H9 (cell line): Measurements from ENCODE around the gene GAP43. TPM values are rescaled to one million over a fixed set of nuclear protein-coding genes. Genes with fewer than 3 reads are reported as not detected.

ENCODE experiments used
- DNase-seq: peaks from one replicate; pipeline ENCODE4 v3.0.0-alpha.2; 2017
- H2AFZ ChIP-seq: one replicate; pipeline ENCODE4 v1.6.1; 2013; ENCODE audit warnings: mild to moderate bottlenecking, low read length, control low read depth, moderate library complexity
- H2AK5ac ChIP-seq: 2 replicates; pipeline ENCODE4 v1.6.1; 2013; ENCODE audit warnings: low read length, control low read depth, mixed read lengths; ENCODE audit not compliant: insufficient read length
- H2BK120ac ChIP-seq: one replicate; pipeline ENCODE4 v1.6.1; 2013; ENCODE audit warnings: low read depth, mild to moderate bottlenecking, low read length, control low read depth, inconsistent platforms; ENCODE audit not compliant: poor library complexity, severe bottlenecking
- H2BK12ac ChIP-seq: 2 replicates; pipeline ENCODE4 v1.6.1; 2013; ENCODE audit warnings: low read length, control low read depth, mixed read lengths, low read depth; ENCODE audit not compliant: insufficient read length
- H2BK15ac ChIP-seq: 2 replicates; pipeline ENCODE4 v1.6.1; 2013; ENCODE audit warnings: low read depth, low read length, control low read depth
- H2BK20ac ChIP-seq: one replicate; pipeline ENCODE4 v1.6.1; 2013; ENCODE audit warnings: low read depth, mild to moderate bottlenecking, low read length, control low read depth, inconsistent platforms; ENCODE audit not compliant: poor library complexity, severe bottlenecking
- H2BK5ac ChIP-seq: 2 replicates; pipeline ENCODE4 v1.6.1; 2013; ENCODE audit warnings: low read length, control low read depth, mixed read lengths; ENCODE audit not compliant: insufficient read length
- H3K14ac ChIP-seq: 2 replicates; pipeline ENCODE4 v1.6.1; 2013; ENCODE audit warnings: low read length, control low read depth; ENCODE audit not compliant: insufficient read depth
- H3K18ac ChIP-seq: 2 replicates; pipeline ENCODE4 v1.6.1; 2013; ENCODE audit warnings: low read depth, mild to moderate bottlenecking, mixed read lengths, low read length, control low read depth; ENCODE audit not compliant: insufficient read length
- H3K23ac ChIP-seq: 2 replicates; pipeline ENCODE4 v1.6.1; 2013; ENCODE audit warnings: low read length, control low read depth, mixed read lengths, low read depth; ENCODE audit not compliant: insufficient read length
- H3K23me2 ChIP-seq: 2 replicates; pipeline ENCODE4 v1.6.1; 2013; ENCODE audit warnings: low read depth, mild to moderate bottlenecking, mixed read lengths, low read length, control low read depth; ENCODE audit not compliant: insufficient read length, poor library complexity, severe bottlenecking
- H3K27ac ChIP-seq: 2 replicates; pipeline ENCODE4 v1.5.1; 2013; ENCODE audit warnings: low read length, control low read depth, mixed read lengths, low read depth; ENCODE audit not compliant: insufficient read length
- H3K27me3 ChIP-seq: 2 replicates; pipeline ENCODE4 v1.6.1; 2013; ENCODE audit warnings: low read length, control low read depth, inconsistent platforms; ENCODE audit not compliant: insufficient read depth
- H3K4ac ChIP-seq: 2 replicates; pipeline ENCODE4 v1.6.1; 2013; ENCODE audit warnings: low read depth, mild to moderate bottlenecking, control low read depth, inconsistent platforms, low read length, moderate library complexity
- H3K4me1 ChIP-seq: 2 replicates; pipeline ENCODE4 v1.6.1; 2013; ENCODE audit warnings: low read length, control low read depth, inconsistent platforms; ENCODE audit not compliant: insufficient read depth
- H3K4me2 ChIP-seq: 2 replicates; pipeline ENCODE4 v1.6.1; 2013; ENCODE audit warnings: low read length, control low read depth, mixed read lengths; ENCODE audit not compliant: insufficient read length, insufficient read depth
- H3K56ac ChIP-seq: 2 replicates; pipeline ENCODE4 v1.6.1; 2013; ENCODE audit warnings: low read depth, mild to moderate bottlenecking, mixed read lengths, low read length, control low read depth; ENCODE audit not compliant: insufficient read length
- H3K79me1 ChIP-seq: 2 replicates; pipeline ENCODE4 v1.6.1; 2013; ENCODE audit warnings: low read depth, mild to moderate bottlenecking, moderate library complexity, low read length, control low read depth, inconsistent platforms; ENCODE audit not compliant: insufficient read depth, poor library complexity, severe bottlenecking
- H3K79me2 ChIP-seq: 2 replicates; pipeline ENCODE4 v1.6.1; 2013; ENCODE audit warnings: low read length, control low read depth, inconsistent platforms; ENCODE audit not compliant: insufficient read depth
- H3K9ac ChIP-seq: 2 replicates; pipeline ENCODE4 v1.6.1; 2013; ENCODE audit warnings: low read length, control low read depth, mixed read lengths; ENCODE audit not compliant: insufficient read length; ENCODE audit errors: extremely low read depth
- H3K9me3 ChIP-seq: one replicate; pipeline ENCODE4 v1.6.1; 2013; ENCODE audit warnings: low read depth, low read length, inconsistent platforms; ENCODE audit not compliant: control insufficient read depth
- H3T11ph ChIP-seq: one replicate; pipeline ENCODE4 v1.6.1; 2013; ENCODE audit warnings: mild to moderate bottlenecking, low read length, control low read depth, inconsistent platforms
- H4K20me1 ChIP-seq: one replicate; pipeline ENCODE4 v1.6.1; 2013; ENCODE audit not compliant: control insufficient read depth, insufficient read length, insufficient read depth
- H4K5ac ChIP-seq: 2 replicates; pipeline ENCODE4 v1.6.1; 2013; ENCODE audit warnings: low read depth, mild to moderate bottlenecking, mixed read lengths, low read length, control low read depth; ENCODE audit not compliant: insufficient read length
- H4K8ac ChIP-seq: replicated peaks from 2 replicates; pipeline ENCODE4 v1.6.1; 2013; ENCODE audit warnings: low read length, control low read depth, mixed read lengths, low read depth; ENCODE audit not compliant: insufficient read length
- H4K91ac ChIP-seq: 2 replicates; pipeline ENCODE4 v1.6.1; 2013; ENCODE audit warnings: low read depth, mild to moderate bottlenecking, moderate library complexity, mixed read lengths, low read length, control low read depth; ENCODE audit not compliant: insufficient read length
- H3K27ac Mint-ChIP-seq, 3 experiments: 2 replicates in 2 of 3; 3 replicates in 1 of 3; pipeline ENCODE4 v1.8.0; 2020 to 2021; ENCODE audit warnings: mixed read lengths in 3 of 3, mild to moderate bottlenecking in 1 of 3, moderate library complexity in 1 of 3
- H3K27me3 Mint-ChIP-seq: 2 replicates; pipeline ENCODE4 v1.8.0; 2021; ENCODE audit warnings: low read depth, mild to moderate bottlenecking, moderate library complexity, mixed read lengths
- H3K36me3 Mint-ChIP-seq, 3 experiments: 2 replicates in 2 of 3; 3 replicates in 1 of 3; pipeline ENCODE4 v1.8.0; 2020 to 2021; ENCODE audit warnings: low read depth in 3 of 3, mixed read lengths in 3 of 3; ENCODE audit not compliant: insufficient read depth in 1 of 3
- H3K4me1 Mint-ChIP-seq, 2 experiments: 2 replicates each; pipeline ENCODE4 v1.8.0; 2020; ENCODE audit warnings: mixed read lengths in 2 of 2
- H3K4me3 Mint-ChIP-seq, 2 experiments: 2 replicates in 1 of 2; 3 replicates in 1 of 2; pipeline ENCODE4 v1.8.0; 2020 to 2021; ENCODE audit warnings: mild to moderate bottlenecking in 2 of 2, mixed read lengths in 2 of 2, moderate library complexity in 1 of 2
- H3K9me3 Mint-ChIP-seq, 2 experiments: 2 replicates in 1 of 2; 3 replicates in 1 of 2; pipeline ENCODE4 v1.8.0; 2020; ENCODE audit warnings: mild to moderate bottlenecking in 2 of 2, mixed read lengths in 2 of 2, moderate library complexity in 1 of 2
- WGBS: extraction: QIAGEN DNeasy Blood & Tissue Kit; methylation state at CpG from one replicate; pipeline ENCODE4 v1.1.7; 2013; ENCODE audit warnings: missing lambda C conversion rate, low lambda C conversion rate, mixed read lengths; ENCODE audit not compliant: insufficient read length; ENCODE audit errors: extremely low coverage; 5-methylcytosine and 5-hydroxymethylcytosine counted together
- total RNA-seq: library from RNA; stranded (reverse); gene quantifications from 2 replicates; pipeline ENCODE4 v1.2.1, GENCODE V29; 2021
- TF ChIP-seq, protein P1 (sequence below): fragments of 200-600 bp; sonication (generic); conservative IDR thresholded peaks from 3 replicates; pipeline ENCODE4 v1.8.0; 2021; ENCODE audit warnings: antibody characterized with exemption, mild to moderate bottlenecking

Gene GAP43
- total RNA-seq, 1 experiment from 2014 or later = 12.8 TPM

DNA sequence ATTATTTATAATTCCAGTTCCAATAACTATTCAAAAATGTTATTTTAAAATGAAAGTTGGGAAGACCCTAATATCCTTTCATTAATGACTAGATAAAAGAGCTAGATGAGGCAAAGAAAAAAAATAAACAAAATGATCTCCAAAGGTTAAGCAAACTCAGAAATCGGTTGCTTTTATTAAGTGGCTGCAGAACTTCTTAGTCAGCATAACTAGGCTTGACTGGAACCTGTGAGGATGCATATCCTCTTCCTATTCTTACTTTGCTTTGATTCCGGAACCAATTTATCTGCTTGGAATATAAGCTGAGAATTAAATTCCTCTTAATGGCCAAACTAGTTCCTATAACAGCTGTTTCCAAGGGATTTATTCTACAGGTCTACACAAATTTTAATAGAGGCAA is 10.7 kb downstream of the GAP43 start:
- Histone ChIP-seq H2BK5ac (no peak overlapping the region), H3T11ph (no peak overlapping the region), H3K27me3 (no peaks in the 10 kb centered on the region), H2BK120ac (no peak overlapping the region), H4K91ac (no peak overlapping the region), H3K9me3 (no peaks in the 10 kb centered on the region), H3K9ac (no peak overlapping the region), H3K14ac (no peak overlapping the region), H3K79me1 (no peaks in the 10 kb centered on the region), H3K18ac (no peak overlapping the region), H2AK5ac (no peak overlapping the region), H4K5ac (no peak overlapping the region), H3K23me2 (no peaks in the 10 kb centered on the region), H3K4ac (no peak overlapping the region), H4K20me1 (no peaks in the 10 kb centered on the region), H4K8ac (no peak overlapping the region), H2BK12ac (no peak overlapping the region), H3K27ac (no peak overlapping the region), H2BK20ac (no peak overlapping the region), H2BK15ac (no peak overlapping the region), H3K4me2 (no peak overlapping the region), H3K23ac (no peak overlapping the region), H3K79me2 (no peaks in the 10 kb centered on the region; the same call in 1 of the 2 replicates), H3K4me1 (peaks cover 6% of the 10 kb centered on the region; the same call in 1 of the 2 replicates), H2AFZ (no peak overlapping the region), H3K56ac (no peak overlapping the region)
- no CpG with 5 or more reads among the region's 2 CpGs for WGBS
- Mint-ChIP-seq H3K4me3 (no peak overlapping the region), H3K27ac (no peak overlapping the region), H3K36me3 (no peaks in the 10 kb centered on the region), H3K9me3 (no peaks in the 10 kb centered on the region), H3K27me3 (no peaks in the 10 kb centered on the region; the same call in 1 of the 2 replicates), H3K4me1 (peaks cover 3 to 7% of the 10 kb centered on the region in 2 experiments; a peak in 2 of 4 replicates)
- TF ChIP-seq, protein P1, sequence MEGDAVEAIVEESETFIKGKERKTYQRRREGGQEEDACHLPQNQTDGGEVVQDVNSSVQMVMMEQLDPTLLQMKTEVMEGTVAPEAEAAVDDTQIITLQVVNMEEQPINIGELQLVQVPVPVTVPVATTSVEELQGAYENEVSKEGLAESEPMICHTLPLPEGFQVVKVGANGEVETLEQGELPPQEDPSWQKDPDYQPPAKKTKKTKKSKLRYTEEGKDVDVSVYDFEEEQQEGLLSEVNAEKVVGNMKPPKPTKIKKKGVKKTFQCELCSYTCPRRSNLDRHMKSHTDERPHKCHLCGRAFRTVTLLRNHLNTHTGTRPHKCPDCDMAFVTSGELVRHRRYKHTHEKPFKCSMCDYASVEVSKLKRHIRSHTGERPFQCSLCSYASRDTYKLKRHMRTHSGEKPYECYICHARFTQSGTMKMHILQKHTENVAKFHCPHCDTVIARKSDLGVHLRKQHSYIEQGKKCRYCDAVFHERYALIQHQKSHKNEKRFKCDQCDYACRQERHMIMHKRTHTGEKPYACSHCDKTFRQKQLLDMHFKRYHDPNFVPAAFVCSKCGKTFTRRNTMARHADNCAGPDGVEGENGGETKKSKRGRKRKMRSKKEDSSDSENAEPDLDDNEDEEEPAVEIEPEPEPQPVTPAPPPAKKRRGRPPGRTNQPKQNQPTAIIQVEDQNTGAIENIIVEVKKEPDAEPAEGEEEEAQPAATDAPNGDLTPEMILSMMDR = no peak
- no peak for DNase-seq
